NCI-H1694 (cell line): ENCODE results near the gene C1orf74.

Source experiments
- DNase-seq: peaks from one replicate; lab custom pipeline; 2025; lab: John Stamatoyannopoulos, UW

The C1orf74 gene

GRCh38 chr1:209769971-209770370, 14.4 kb downstream of the C1orf74 start:
- no peak for DNase-seq

GRCh38 chr1:209769171-209769904, 15.0 kb downstream of the C1orf74 start:
- no peak for DNase-seq

GRCh38 chr1:209768354-209768774, 16.0 kb downstream of the C1orf74 start:
- no peak for DNase-seq

- no peak for DNase-seq
Observed at GRCh38 chr1:209767706-209768105, 16.7 kb downstream of the C1orf74 start.

- DNase-seq = no peak
Observed at GRCh38 chr1:209767096-209767495, 17.3 kb downstream of the C1orf74 start.

- no peak for DNase-seq
Observed at GRCh38 chr1:209766051-209766450, 18.3 kb downstream of the C1orf74 start.

GRCh38 chr1:209761011-209761635, 23.2 kb downstream of the C1orf74 start:
- DNase-seq = no peak

- no peak for DNase-seq
Observed at GRCh38 chr1:209759829-209760359, 24.5 kb downstream of the C1orf74 start.

GRCh38 chr1:209758400-209758799, 26.0 kb downstream of the C1orf74 start:
- no peak for DNase-seq

- no peak for DNase-seq
Observed at GRCh38 chr1:209756615-209757445, 27.5 kb downstream of the C1orf74 start.

- no peak for DNase-seq
Observed at GRCh38 chr1:209755926-209756614, 28.3 kb downstream of the C1orf74 start, which contains the start of gene TRAF3IP3. Gene TRAF3IP3, plus strand, starts transcription at chr1:209756053. Its CDS starts 3,987 bp downstream, at chr1:209760040.

- no peak for DNase-seq
Observed at GRCh38 chr1:209755256-209755655, 29.1 kb downstream of the C1orf74 start.

GRCh38 chr1:209752890-209753289, 31.5 kb downstream of the C1orf74 start:
- DNase-seq = no peak

- DNase-seq = no peak
Observed at GRCh38 chr1:209751627-209752231, 32.6 kb downstream of the C1orf74 start.

GRCh38 chr1:209749670-209750323, 34.6 kb downstream of the C1orf74 start:
- no peak for DNase-seq

GRCh38 chr1:209749205-209749604, 35.2 kb downstream of the C1orf74 start:
- no peak for DNase-seq

GRCh38 chr1:209748620-209749019, 35.7 kb downstream of the C1orf74 start:
- DNase-seq = no peak

- DNase-seq = no peak
Observed at GRCh38 chr1:209747580-209748262, 36.6 kb downstream of the C1orf74 start.

GRCh38 chr1:209746451-209747165, 37.8 kb downstream of the C1orf74 start:
- DNase-seq = no peak

GRCh38 chr1:209743145-209743482, 41.2 kb downstream of the C1orf74 start:
- no peak for DNase-seq
